ENCODE measurements around the gene PPDPF. TPM values are rescaled to one million over a fixed set of nuclear protein-coding genes. Genes with fewer than 3 reads are reported as not detected.

The PPDPF gene
- polyA plus RNA-seq, 2 donors, result 615 to 1,105 TPM

Other genes with a start within 250 kb of the PPDPF start
- gene ARFGAP1, start 248.0 kb upstream of the PPDPF start, polyA plus RNA-seq, result 10 to 100 TPM; 33.3 to 76.1 TPM
- gene COL20A1, start 227.6 kb upstream of the PPDPF start, polyA plus RNA-seq, result not detected
- gene CHRNA4, start 159.4 kb upstream of the PPDPF start, polyA plus RNA-seq, result under 1 TPM in 1 of 2 donors, not detected in 1; 0.02 TPM
- gene KCNQ2, start 48.1 kb upstream of the PPDPF start, polyA plus RNA-seq, result under 1 TPM; 0.01 to 0.06 TPM
- gene EEF1A2, start 21.7 kb upstream of the PPDPF start, polyA plus RNA-seq, result 1 to 10 TPM in 1 of 2 donors, under 1 TPM in 1; 0.86 to 7.3 TPM
- gene PTK6, start 16.6 kb downstream of the PPDPF start, polyA plus RNA-seq, result 10 to 100 TPM; 80.1 to 81.6 TPM
- gene SRMS, start 27.0 kb downstream of the PPDPF start, polyA plus RNA-seq, result under 1 TPM in 1 of 2 donors, not detected in 1; 0.04 TPM
- under 1 TPM; 0.07 to 0.26 TPM for gene FNDC11, start 33.4 kb downstream of the PPDPF start, polyA plus RNA-seq
- 1 to 10 TPM; 7.2 to 8.3 TPM for gene HELZ2, start 53.5 kb downstream of the PPDPF start, polyA plus RNA-seq
- gene GMEB2, start 106.3 kb downstream of the PPDPF start, polyA plus RNA-seq, result 1 to 10 TPM; 7.6 to 8.8 TPM
- 1 to 10 TPM; 3.7 to 6.1 TPM for gene STMN3, start 132.7 kb downstream of the PPDPF start, polyA plus RNA-seq
- gene RTEL1, start 137.5 kb downstream of the PPDPF start, polyA plus RNA-seq, result 10 to 100 TPM in 1 of 2 donors, 1 to 10 TPM in 1; 8.1 to 14.5 TPM
- 10 to 100 TPM in 1 of 2 donors, 1 to 10 TPM in 1; 2.6 to 15.2 TPM for gene TNFRSF6B, start 175.9 kb downstream of the PPDPF start, polyA plus RNA-seq
- 10 to 100 TPM; 33.9 to 35.4 TPM for gene ARFRP1, start 187.2 kb downstream of the PPDPF start, polyA plus RNA-seq
- 10 to 100 TPM; 24.4 to 38.9 TPM for gene ZGPAT, start 187.3 kb downstream of the PPDPF start, polyA plus RNA-seq
- gene LIME1, start 215.9 kb downstream of the PPDPF start, polyA plus RNA-seq, result 10 to 100 TPM; 12.6 to 24.5 TPM
- 10 to 100 TPM; 43.8 to 77.5 TPM for gene SLC2A4RG, start 219.0 kb downstream of the PPDPF start, polyA plus RNA-seq

Measured in esophagus (tissue), 2 donors.